ENCODE results near the gene RNF26. TPM values are rescaled to one million over a fixed set of nuclear protein-coding genes. Genes with fewer than 3 reads are reported as not detected.
"Not testable (repeated sequence)": the region's sequence is repeated elsewhere in the genome, so short reads cannot be mapped to it uniquely, and the experiment has no call there.

RNF26 gene
- total RNA-seq, 1 donor from 2014 or later = 19.4 TPM

- DNase-seq (ENCODE audit: extremely low read depth, low read depth, low spot score) = no peak
Observed at GRCh38 chr11:119380160-119380826, 46.0 kb downstream of the RNF26 start.

- no peak for DNase-seq (ENCODE audit: extremely low read depth, low read depth, low spot score)
Observed at GRCh38 chr11:119380827-119381180, 46.5 kb downstream of the RNF26 start.

- peak; percentile 58 for DNase-seq (ENCODE audit: extremely low read depth, low read depth, low spot score)
Observed at GRCh38 chr11:119381181-119381988, 47.1 kb downstream of the RNF26 start, which contains the start of gene USP2. Gene USP2 (minus strand): TSS chr11:119381690. CDS start chr11:119373480, 8,210 bp downstream.

- no peak for DNase-seq (ENCODE audit: extremely low read depth, low read depth, low spot score)
Observed at GRCh38 chr11:119382101-119382500, 47.8 kb downstream of the RNF26 start.

GRCh38 chr11:119382513-119382912, 48.2 kb downstream of the RNF26 start:
- DNase-seq (ENCODE audit: extremely low read depth, low read depth, low spot score) = not testable (repeated sequence)

GRCh38 chr11:119384332-119384731, 50.0 kb downstream of the RNF26 start:
- DNase-seq (ENCODE audit: extremely low read depth, low read depth, low spot score) = no peak

Other genes with a start within 250 kb of the RNF26 start
- 8.6 and 10.1 TPM in 2 replicates for gene HMBS, start 249.6 kb upstream of the RNF26 start, total RNA-seq
- gene DPAGT1, start 232.7 kb upstream of the RNF26 start, total RNA-seq = 18.6 and 45.5 TPM in 2 replicates
- gene C2CD2L, start 227.2 kb upstream of the RNF26 start, total RNA-seq = 8.9 and 13.2 TPM in 2 replicates
- gene HINFP, start 212.9 kb upstream of the RNF26 start, total RNA-seq = 13.0 and 17.3 TPM in 2 replicates
- gene ABCG4, start 185.5 kb upstream of the RNF26 start, total RNA-seq = 0.29 and 1.2 TPM in 2 replicates
- gene NLRX1, start 165.8 kb upstream of the RNF26 start, total RNA-seq = 21.6 and 23.3 TPM in 2 replicates
- not detected in 2 replicates for gene NHERF4, start 149.1 kb upstream of the RNF26 start, total RNA-seq
- 30.6 and 38.7 TPM in 2 replicates for gene CBL, start 128.2 kb upstream of the RNF26 start, total RNA-seq
- 5,782 and 6,347 TPM in 2 replicates for gene MCAM, start 17.4 kb upstream of the RNF26 start, total RNA-seq
- 113 and 153 TPM in 2 replicates for gene C1QTNF5, start 6.4 kb downstream of the RNF26 start, total RNA-seq
- 0.35 and 0.39 TPM in 2 replicates for gene MFRP, start 12.2 kb downstream of the RNF26 start, total RNA-seq
- gene USP2, start 47.2 kb downstream of the RNF26 start, total RNA-seq = 0.41 TPM in 1 of 2 replicates, not detected in the other
- gene THY1, start 88.6 kb downstream of the RNF26 start, total RNA-seq = 16.1 and 23.6 TPM in 2 replicates